GM21529 (cell line): ENCODE data around the gene RORC.
"Not testable (repeated sequence)": the region's sequence is repeated elsewhere in the genome, so short reads cannot be mapped to it uniquely, and the experiment has no call there.

ENCODE experiments used
- ATAC-seq: cut with Tn5 transposase; IDR thresholded peaks from one replicate; pipeline ENCODE4 v1.9.1; 2021; ENCODE audit not compliant: unreplicated experiment

The RORC gene

GRCh38 chr1:151831605-151832004 lies at the start of gene RORC:
Gene RORC, minus strand, starts transcription at chr1:151831802. Its CDS starts 38 bp downstream, at chr1:151831764.
- ATAC-seq = no peak

DNA sequence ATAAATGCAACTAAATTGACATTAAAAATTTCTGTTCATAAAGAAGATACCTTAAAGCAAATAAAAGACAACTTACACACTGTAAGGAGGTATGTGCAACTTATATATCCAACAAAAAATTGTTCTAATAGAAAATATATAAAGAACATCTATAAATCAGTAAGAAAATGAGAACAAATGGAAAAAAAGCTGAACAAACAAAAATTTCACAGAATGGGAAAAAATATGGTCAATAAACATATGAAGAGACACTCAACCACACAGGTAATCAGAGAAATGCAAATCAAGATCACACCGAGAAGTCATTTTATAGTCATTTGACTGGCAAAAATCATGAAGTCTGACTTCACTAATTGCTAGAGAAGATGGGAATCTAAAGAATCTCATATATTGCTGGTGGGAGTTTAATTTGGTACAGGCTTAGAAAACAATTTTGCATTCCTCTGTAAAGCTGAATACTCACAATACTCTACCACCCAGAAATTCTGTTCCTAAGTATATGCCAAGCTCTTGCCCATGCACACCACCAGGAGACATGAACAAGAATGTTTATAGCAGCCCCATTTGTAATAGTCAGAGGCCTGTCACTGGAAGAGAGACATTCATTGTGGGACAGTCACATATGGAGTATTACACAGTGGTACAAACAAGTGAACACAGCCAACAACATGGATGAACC lies 44.0 kb upstream of the RORC start:
- ATAC-seq = no peak

DNA sequence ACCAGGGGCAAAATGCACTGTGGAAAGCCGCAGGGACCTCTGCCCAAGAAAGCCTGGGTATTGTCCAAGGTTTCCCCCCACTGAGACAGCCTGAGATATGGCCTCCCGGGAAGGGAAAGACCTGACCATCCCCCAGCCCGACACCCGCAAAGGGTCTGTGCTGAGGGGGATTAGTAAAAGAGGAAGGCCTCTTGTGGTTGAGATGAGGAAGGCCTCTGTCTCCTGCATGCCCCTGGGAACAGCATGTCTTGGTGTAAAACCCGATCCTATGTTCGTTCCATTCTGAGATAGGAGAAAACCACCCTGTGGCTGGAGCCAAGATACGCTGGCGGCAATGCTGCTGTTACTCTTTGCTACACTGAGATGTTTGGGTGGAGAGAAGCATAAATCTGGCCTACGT lies 41.2 kb upstream of the RORC start:
- not testable (repeated sequence) for ATAC-seq

DNA sequence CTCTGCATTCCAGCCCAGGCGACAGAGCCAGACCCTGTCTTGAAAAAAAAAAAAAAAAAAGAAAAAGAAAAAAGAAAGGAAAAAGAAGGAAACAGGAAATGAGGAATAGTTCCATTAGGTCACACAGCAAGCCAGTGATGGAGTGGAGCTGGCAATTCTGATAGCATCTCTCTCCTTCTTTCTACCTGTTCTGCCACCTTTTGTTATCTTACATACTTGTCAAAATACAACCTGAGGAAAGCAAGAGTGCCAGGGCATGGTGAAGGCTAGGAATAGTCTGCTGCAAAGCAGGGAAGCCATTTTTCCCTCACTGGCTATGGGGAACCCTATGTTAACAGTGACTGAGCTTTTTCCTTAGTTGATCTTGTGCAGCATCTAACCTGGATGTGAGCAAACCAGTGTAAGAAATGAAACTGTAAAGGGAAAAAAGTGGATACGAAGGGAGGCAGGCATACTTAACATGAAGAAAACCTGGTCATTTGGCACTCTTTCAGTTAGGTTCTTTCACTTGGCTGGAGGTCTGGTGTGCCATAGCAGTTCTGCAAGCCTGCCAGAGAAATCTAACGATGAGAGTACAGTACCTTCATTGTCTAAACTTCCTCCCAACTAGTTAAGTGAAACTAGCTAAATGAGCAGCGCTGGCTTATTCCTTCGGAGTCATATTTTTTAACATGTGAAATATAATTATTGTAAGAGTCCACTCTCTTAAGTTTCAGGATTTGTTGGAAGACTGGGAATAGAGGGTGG lies 39.9 kb upstream of the RORC start:
- ATAC-seq = no peak

- no peak for ATAC-seq
Measured at GRCh38 chr1:151868486-151868885, 36.9 kb upstream of the RORC start.

GRCh38 chr1:151867765-151868411 lies 36.3 kb upstream of the RORC start:
- ATAC-seq = no peak

DNA sequence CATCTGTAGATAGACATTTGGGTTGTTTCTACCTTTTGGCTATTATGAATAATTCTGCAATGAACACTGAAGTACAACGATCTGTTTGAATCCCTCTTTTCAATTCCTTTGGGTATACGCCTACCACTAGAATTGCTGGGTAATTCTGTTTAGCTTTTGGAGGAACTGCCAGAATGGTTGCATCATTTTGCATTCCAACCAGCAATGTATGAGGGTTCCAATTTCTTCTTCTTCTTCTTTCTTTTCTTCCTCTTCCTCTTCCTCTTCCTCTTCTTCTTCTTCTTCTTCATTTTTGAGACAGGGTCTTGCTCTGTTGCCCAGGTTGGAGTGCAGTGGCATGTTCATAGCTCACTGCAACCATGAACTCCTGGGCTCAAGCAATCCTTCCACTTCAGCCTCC lies 35.7 kb upstream of the RORC start:
- ATAC-seq = no peak

GRCh38 chr1:151864411-151864810 lies 32.8 kb upstream of the RORC start:
- no peak for ATAC-seq

- no peak for ATAC-seq
Measured at GRCh38 chr1:151862604-151863003, 31.0 kb upstream of the RORC start.

DNA sequence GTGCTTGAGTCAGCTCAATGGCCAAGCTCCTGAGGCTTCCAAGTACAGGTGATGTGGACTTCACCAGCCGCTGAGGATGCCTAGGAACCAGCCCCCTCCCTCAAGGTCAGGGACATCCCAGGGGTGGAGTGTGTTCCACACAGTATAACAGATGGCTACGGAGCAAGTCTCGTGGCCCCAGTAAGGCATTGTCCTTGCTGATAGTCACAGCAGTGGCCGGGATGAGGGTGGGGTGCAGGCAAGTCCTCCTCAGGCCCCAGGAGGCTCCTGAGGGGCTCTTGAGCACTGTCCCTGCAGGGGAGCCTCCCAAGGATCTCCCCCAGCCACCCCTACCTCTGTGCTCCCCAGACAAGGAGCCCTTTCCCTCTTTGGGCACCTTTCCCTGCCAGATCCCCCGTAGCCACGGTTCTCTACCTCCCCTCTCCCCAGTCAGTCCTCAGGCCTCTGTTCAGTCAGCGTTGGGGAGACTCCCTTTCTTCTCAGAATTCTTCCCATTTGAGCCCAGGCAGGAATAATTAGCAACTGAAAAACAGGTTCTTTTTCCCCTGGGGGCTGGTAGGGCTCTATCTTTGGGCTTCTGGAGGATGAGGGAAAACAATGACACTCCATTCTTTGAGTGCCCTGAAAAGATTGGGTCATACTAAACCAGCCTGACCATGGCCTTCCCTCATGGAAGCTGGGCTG lies 29.0 kb upstream of the RORC start:
- ATAC-seq = no peak

- no peak for ATAC-seq
Measured at GRCh38 chr1:151859891-151860293, 28.3 kb upstream of the RORC start.

GRCh38 chr1:151858886-151859665 lies 27.5 kb upstream of the RORC start:
- no peak for ATAC-seq

- ATAC-seq = no peak
Measured at GRCh38 chr1:151858030-151858746, 26.6 kb upstream of the RORC start.

GRCh38 chr1:151855933-151856332 lies 24.3 kb upstream of the RORC start:
- ATAC-seq = no peak

- not testable (repeated sequence) for ATAC-seq
Measured at GRCh38 chr1:151855516-151855915, 23.9 kb upstream of the RORC start.

- no peak for ATAC-seq
Measured at GRCh38 chr1:151854658-151855057, 23.1 kb upstream of the RORC start.

DNA sequence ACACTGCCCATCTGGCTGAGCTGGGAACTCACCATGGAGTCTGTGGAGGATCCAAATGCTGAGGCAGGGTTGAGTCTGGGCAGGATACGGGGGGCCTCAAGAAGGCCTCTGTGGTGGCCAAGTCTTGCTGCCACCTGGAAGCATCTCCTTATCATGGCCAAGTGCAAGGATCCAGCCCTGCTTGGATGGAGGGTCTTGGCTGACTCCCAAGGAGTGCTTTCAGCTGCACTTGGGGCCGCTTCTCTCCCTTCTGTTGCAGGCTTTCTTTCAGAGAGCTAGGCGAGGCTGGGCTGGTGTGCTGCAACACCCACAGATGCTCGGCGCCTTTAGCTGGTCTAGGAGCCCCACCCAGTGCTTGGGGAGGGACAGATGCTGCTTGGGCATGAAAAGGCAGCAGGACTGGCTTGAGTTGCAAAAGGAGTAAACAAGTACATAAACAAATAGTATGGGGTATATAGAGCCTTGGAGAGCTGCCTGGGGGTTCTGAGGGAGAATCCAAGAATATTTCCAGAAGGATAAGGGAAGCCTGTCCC lies 21.9 kb upstream of the RORC start, which contains the start of gene THEM5:
THEM5 (minus strand) TSS at position 302 of the 533 bp plus-strand sequence; CDS start at position 155, 147 bp downstream.
- no peak for ATAC-seq

DNA sequence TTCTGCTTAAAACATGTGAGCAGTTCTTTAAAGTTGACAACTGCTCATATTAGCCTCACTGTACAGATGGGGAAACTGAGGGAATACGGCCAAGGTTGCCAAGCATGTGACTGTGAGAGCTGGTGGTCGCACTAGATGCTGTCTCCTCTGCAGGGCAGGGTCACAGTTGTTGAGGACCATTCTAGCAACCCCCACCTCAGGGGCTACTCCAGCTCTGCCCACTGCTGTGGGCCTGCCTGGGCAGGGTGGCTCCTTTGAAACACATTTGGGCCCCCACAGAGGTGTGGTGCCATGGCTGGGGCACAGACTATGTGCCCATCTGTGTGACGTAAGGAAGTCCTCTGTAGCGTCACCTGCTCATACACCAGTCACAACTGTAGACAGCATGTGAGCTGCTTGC lies 21.1 kb upstream of the RORC start:
- ATAC-seq = no peak

DNA sequence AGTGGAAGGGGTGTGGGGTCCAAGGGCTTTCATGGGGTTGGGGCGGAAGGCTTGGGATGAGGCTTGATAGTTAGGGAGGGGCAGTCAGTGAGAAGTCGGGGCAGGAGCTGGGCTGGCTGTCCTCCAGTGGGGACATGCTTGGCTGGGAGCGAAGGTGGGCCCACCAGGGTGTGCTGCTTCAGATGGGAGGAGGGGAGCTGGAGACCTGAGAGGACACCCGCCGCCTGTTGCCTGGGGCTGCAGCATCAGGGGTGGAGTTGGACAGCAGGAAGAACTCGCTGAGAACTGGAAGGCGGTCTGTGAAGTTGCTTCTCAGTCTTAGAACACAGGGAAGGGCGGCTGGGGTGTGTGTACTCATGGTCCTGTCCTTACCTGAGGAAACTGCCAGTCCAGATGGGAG lies 20.3 kb upstream of the RORC start:
- ATAC-seq = no peak

GRCh38 chr1:151849871-151850270 lies 18.3 kb upstream of the RORC start:
- ATAC-seq = no peak
